GM12864 (cell line): ENCODE measurements around the gene HAUS1.

Source experiments
- DNase-seq: peaks from one replicate; pipeline ENCODE4 v3.0.0-alpha.2; 2011; ENCODE audit warnings: low read depth
- H3K4me3 ChIP-seq: 2 replicates; pipeline ENCODE4 v1.5.1; 2011; ENCODE audit warnings: mild to moderate bottlenecking, low read depth, low read length, control low read depth
- TF ChIP-seq, protein P1 (sequence below): IDR thresholded peaks from 2 replicates; pipeline ENCODE4 v1.5.1; 2011; ENCODE audit warnings: low read depth, mild to moderate bottlenecking, moderate library complexity, low read length, control low read depth, inconsistent platforms; ENCODE audit errors: missing control alignments

HAUS1 gene

GRCh38 chr18:46171331-46171730 lies 67.1 kb downstream of the HAUS1 start:
- no peak overlapping the region for H3K4me3 ChIP-seq
- TF ChIP-seq, protein P1, sequence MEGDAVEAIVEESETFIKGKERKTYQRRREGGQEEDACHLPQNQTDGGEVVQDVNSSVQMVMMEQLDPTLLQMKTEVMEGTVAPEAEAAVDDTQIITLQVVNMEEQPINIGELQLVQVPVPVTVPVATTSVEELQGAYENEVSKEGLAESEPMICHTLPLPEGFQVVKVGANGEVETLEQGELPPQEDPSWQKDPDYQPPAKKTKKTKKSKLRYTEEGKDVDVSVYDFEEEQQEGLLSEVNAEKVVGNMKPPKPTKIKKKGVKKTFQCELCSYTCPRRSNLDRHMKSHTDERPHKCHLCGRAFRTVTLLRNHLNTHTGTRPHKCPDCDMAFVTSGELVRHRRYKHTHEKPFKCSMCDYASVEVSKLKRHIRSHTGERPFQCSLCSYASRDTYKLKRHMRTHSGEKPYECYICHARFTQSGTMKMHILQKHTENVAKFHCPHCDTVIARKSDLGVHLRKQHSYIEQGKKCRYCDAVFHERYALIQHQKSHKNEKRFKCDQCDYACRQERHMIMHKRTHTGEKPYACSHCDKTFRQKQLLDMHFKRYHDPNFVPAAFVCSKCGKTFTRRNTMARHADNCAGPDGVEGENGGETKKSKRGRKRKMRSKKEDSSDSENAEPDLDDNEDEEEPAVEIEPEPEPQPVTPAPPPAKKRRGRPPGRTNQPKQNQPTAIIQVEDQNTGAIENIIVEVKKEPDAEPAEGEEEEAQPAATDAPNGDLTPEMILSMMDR, result no peak
- no peak for DNase-seq

DNA sequence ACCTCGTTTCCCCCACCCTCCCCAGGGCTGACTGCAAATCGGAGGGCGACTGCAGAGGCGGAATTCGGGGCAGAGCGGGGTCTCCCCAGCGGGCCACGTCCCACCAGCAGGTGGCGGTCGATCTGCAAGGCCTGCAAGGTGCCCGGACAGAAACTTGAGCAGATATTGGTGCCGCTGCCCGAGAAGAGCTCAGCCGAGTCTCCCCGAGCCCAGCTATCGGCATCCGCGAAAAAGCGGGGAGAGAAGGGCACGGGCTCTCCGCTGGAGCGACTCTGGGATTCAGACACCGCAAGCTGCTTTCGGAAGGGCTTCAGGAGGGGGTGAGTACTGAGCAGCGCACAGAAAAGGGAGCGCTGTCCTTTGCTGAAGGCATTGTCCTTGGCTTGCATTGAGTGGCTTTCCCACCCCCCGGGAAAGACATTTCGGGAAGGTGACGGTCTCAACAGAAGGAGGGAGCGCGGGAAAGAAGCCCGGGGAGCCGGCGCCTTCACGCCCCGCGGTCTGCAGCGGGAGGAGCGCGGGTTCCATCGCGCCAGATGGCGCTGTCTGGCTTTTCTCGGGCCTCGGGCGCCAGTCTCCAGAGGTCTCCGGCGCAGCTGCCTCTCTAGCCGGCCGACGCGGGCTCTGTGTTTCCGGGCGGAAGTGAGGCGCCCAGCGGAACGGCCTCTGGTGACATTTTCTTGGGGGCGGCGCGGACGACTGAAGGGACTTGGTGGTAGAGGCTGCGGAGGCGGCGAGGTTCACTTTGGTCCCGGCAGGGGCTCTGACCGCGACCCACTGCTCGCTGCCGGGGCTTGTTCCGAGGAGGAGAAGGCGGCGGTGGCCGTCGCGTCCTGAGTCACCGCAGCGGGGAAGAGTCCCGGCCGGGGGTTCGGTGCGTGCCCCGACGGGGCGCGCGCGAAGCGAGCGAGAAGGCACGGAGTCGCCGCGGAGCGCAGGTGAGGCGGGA lies 69.5 kb downstream of the HAUS1 start:
- TF ChIP-seq, protein P1, result peak; percentile 90
- peak; percentile 72 for DNase-seq
- peak overlapping the region; percentile 100 for H3K4me3 ChIP-seq

GRCh38 chr18:46174342-46175041 lies 70.3 kb downstream of the HAUS1 start:
- peak overlapping the region; percentile 100 for H3K4me3 ChIP-seq
- TF ChIP-seq, protein P1, result no peak
- DNase-seq, result no peak

DNA sequence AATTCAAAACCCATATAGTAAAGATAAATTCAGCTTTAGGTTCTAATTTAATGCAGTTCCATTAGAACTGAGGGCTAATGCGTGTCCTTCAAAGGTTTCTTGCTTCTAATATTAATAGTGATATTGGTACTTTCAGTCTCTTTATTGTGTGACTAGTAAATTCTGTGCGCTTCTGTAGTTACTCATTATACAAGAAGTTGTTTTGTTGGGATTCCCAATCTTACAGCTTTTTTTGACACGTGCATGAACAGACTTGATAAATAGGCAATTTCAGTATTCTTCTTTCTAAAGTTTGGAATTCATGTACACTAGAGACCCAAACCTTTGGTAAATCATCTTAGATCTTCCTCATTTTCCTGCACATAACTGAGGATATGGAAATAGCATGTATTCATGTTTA lies 71.8 kb downstream of the HAUS1 start:
- TF ChIP-seq, protein P1, result no peak
- H3K4me3 ChIP-seq, result no peak overlapping the region; the same call in 1 of the 2 replicates
- DNase-seq, result no peak
